Chondrocyte (in vitro differentiated cells): Measurements from ENCODE around the gene ITPR1. TPM values are rescaled to one million over a fixed set of nuclear protein-coding genes. Genes with fewer than 3 reads are reported as not detected.

Experiments
- DNase-seq: peaks from one replicate; pipeline ENCODE4 v3.0.0; 2021; ENCODE audit warnings: mixed read lengths, low spot score
- H3K27ac Mint-ChIP-seq: one replicate; pipeline ENCODE4 v1.8.0; 2021; ENCODE audit warnings: mild to moderate bottlenecking, moderate library complexity, mixed read lengths; ENCODE audit not compliant: unreplicated experiment
- H3K27me3 Mint-ChIP-seq: 2 replicates; pipeline ENCODE4 v1.8.0; 2021; ENCODE audit warnings: low read depth, mixed read lengths
- H3K36me3 Mint-ChIP-seq: 2 replicates; pipeline ENCODE4 v1.8.0; 2021; ENCODE audit warnings: low read depth, mixed read lengths
- H3K4me1 Mint-ChIP-seq: 2 replicates; pipeline ENCODE4 v1.8.0; 2021; ENCODE audit warnings: low read depth, mild to moderate bottlenecking, mixed read lengths
- H3K4me3 Mint-ChIP-seq: one replicate; pipeline ENCODE4 v1.8.0; 2021; ENCODE audit warnings: mild to moderate bottlenecking, moderate library complexity, mixed read lengths; ENCODE audit not compliant: unreplicated experiment
- H3K9me3 Mint-ChIP-seq: 2 replicates; pipeline ENCODE4 v1.8.0; 2021; ENCODE audit warnings: low read depth, mixed read lengths
- CTCF ChIP-seq: fragments of 200-600 bp; sonication (generic); IDR thresholded peaks from 2 replicates; pipeline ENCODE4 v1.5.0; 2021; ENCODE audit warnings: antibody characterized with exemption, mild to moderate bottlenecking, moderate library complexity
- total RNA-seq: library from RNA; stranded (reverse); gene quantifications from 3 replicates; pipeline ENCODE4 v1.2.1, GENCODE V29; 2021

Gene ITPR1
- total RNA-seq, 1 donor from 2014 or later: 45.0 TPM

GRCh38 chr3:4744405-4745234, 251.5 kb downstream of the ITPR1 start:
- Mint-ChIP-seq H3K9me3 (peaks cover 2% of the 10 kb centered on the region), H3K36me3 (peaks cover 4% of the 10 kb centered on the region), H3K4me1 (peaks cover 73% of the 10 kb centered on the region), H3K27ac (peak overlapping the region; percentile 79), H3K4me3 (no peak overlapping the region), H3K27me3 (no peaks in the 10 kb centered on the region)
- no peak for TF ChIP-seq CTCF
- DNase-seq: no peak

- TF ChIP-seq CTCF: no peak
- Mint-ChIP-seq H3K27ac (peak overlapping the region; percentile 79), H3K36me3 (peaks cover 2% of the 10 kb centered on the region), H3K4me1 (peaks cover 72% of the 10 kb centered on the region), H3K4me3 (no peak overlapping the region), H3K9me3 (no peaks in the 10 kb centered on the region), H3K27me3 (no peaks in the 10 kb centered on the region)
- no peak for DNase-seq
Observed at GRCh38 chr3:4745235-4745610, 252.1 kb downstream of the ITPR1 start.

DNA sequence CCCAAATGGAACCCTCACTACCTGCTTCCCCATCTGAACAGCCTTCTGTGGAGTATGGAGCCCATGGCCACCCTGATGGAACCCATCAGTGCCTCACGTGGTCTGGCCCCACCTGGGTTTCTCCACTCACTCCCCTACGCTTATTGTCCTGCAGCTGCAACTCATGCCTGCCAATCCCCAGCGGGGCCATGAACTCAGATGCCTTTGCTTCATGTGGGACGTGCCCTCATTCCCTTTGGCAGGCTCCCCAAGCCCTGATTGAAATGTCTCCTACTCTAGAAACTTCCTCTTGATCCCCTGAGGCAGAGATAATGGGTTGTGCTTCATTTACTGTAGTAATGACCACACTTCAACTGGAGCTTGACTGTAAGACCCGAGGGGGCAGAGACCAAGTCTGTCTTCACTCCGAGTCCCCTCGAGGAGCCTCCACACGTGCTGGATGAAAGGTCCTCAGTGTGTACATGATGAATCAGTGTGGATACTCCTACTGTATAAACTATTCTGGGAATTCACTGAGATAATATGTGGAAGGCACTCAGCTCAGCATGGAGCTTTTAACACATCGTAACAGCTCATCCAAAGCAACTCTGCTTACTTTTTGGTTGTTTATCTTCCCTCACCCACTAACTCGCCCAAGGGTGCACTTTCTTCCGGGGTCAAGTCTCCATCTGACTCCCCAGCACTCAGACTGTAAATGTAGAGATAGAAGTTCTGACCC, 253.3 kb downstream of the ITPR1 start:
- H3K4me3 Mint-ChIP-seq: no peak overlapping the region
- H3K4me1 Mint-ChIP-seq: peaks cover 72% of the 10 kb centered on the region
- H3K27ac Mint-ChIP-seq: peak overlapping the region; percentile 75
- TF ChIP-seq CTCF: no peak
- H3K36me3 Mint-ChIP-seq: peaks cover 2% of the 10 kb centered on the region
- no peaks in the 10 kb centered on the region for H3K9me3 Mint-ChIP-seq
- H3K27me3 Mint-ChIP-seq: no peaks in the 10 kb centered on the region
- DNase-seq: no peak

DNA sequence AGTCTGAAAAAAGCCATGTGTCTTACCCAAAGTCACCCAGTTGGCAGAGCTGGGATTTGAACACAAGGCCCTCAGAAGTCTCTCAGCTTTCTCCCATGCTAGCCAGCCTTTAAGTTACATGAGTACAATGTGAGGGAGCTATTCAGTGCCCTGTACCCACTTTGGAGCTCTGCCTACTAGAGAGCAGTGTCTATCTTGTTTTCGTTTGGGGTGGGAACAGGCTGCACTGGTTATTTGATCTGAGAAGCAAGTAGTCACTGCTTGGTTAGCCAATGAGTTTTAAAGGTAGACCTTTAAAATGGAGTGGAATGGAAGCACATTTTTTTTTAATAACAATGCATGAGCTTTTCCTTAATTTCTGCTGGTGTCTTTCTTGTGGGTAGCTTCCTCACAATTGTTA, 255.0 kb downstream of the ITPR1 start:
- peaks cover 70% of the 10 kb centered on the region for H3K4me1 Mint-ChIP-seq
- DNase-seq: no peak
- H3K36me3 Mint-ChIP-seq: peaks cover 4% of the 10 kb centered on the region
- H3K27ac Mint-ChIP-seq: no peak overlapping the region
- no peak overlapping the region for H3K4me3 Mint-ChIP-seq
- no peaks in the 10 kb centered on the region for H3K27me3 Mint-ChIP-seq
- H3K9me3 Mint-ChIP-seq: no peaks in the 10 kb centered on the region
- no peak for TF ChIP-seq CTCF

GRCh38 chr3:4748701-4749378, 255.7 kb downstream of the ITPR1 start:
- no peak overlapping the region for H3K27ac Mint-ChIP-seq
- TF ChIP-seq CTCF: no peak
- no peak overlapping the region for H3K4me3 Mint-ChIP-seq
- no peaks in the 10 kb centered on the region for H3K9me3 Mint-ChIP-seq
- DNase-seq: no peak
- peaks cover 65% of the 10 kb centered on the region for H3K4me1 Mint-ChIP-seq
- H3K36me3 Mint-ChIP-seq: peaks cover 4% of the 10 kb centered on the region
- H3K27me3 Mint-ChIP-seq: no peaks in the 10 kb centered on the region
